DOHH2 (cell line): Measurements from ENCODE around the gene ATP2B2.
A peak's percentile ranks its signal among the peaks of the same experiment; 100 is the strongest.

ENCODE experiments used
- H3F3A ChIP-seq: fragments of 200-600 bp; sonication (generic), shearing (Covaris generic); 2 replicates; pipeline ENCODE4 v1.6.0; 2016; ENCODE audit warnings: antibody characterized with exemption, mild to moderate bottlenecking; ENCODE audit not compliant: control insufficient read depth, insufficient read depth
- H3K27ac ChIP-seq: fragments of 200-600 bp; sonication (generic); 2 replicates; pipeline ENCODE4 v1.5.1; 2014; ENCODE audit warnings: low read depth, mild to moderate bottlenecking, low read length, moderate library complexity
- H3K27me3 ChIP-seq: fragments of 200-600 bp; sonication (generic); 2 replicates; pipeline ENCODE4 v1.6.1; 2014; ENCODE audit warnings: mild to moderate bottlenecking, low read length, mixed read lengths; ENCODE audit not compliant: control insufficient read depth
- H3K36me3 ChIP-seq: fragments of 200-600 bp; sonication (generic); 2 replicates; pipeline ENCODE4 v1.6.1; 2014; ENCODE audit warnings: mild to moderate bottlenecking, low read length, moderate library complexity, mixed read lengths; ENCODE audit not compliant: control insufficient read depth
- H3K4me1 ChIP-seq: fragments of 200-600 bp; sonication (generic); 2 replicates; pipeline ENCODE4 v1.6.1; 2014; ENCODE audit warnings: mild to moderate bottlenecking, low read length, mixed read lengths; ENCODE audit not compliant: control insufficient read depth
- H3K4me2 ChIP-seq: fragments of 200-600 bp; sonication (generic); 2 replicates; pipeline ENCODE4 v1.6.0; 2014; ENCODE audit warnings: mild to moderate bottlenecking, low read length, moderate library complexity
- H3K4me3 ChIP-seq: fragments of 200-600 bp; sonication (generic); 2 replicates; pipeline ENCODE4 v1.5.1; 2014; ENCODE audit warnings: mild to moderate bottlenecking, low read length, mixed read lengths
- H3K79me2 ChIP-seq: fragments of 200-600 bp; sonication (generic); 2 replicates; pipeline ENCODE4 v1.6.1; 2014; ENCODE audit warnings: mild to moderate bottlenecking, low read length, mixed read lengths; ENCODE audit not compliant: control insufficient read depth
- H3K9me2 ChIP-seq: fragments of 200-600 bp; sonication (generic); replicated peaks from 2 replicates; pipeline ENCODE4 v1.6.1; 2014; ENCODE audit warnings: mild to moderate bottlenecking, low read length, mixed read lengths; ENCODE audit not compliant: control insufficient read depth
- H3K9me3 ChIP-seq: fragments of 200-600 bp; sonication (generic); 2 replicates; pipeline ENCODE4 v1.6.1; 2014; ENCODE audit warnings: antibody characterized with exemption, low read length, mixed read lengths; ENCODE audit not compliant: control insufficient read depth, insufficient read depth
- H4K20me1 ChIP-seq: fragments of 200-600 bp; sonication (generic); 2 replicates; pipeline ENCODE4 v1.6.0; 2014; ENCODE audit warnings: low read depth, mild to moderate bottlenecking, antibody characterized with exemption, low read length, moderate library complexity; ENCODE audit not compliant: control insufficient read depth, insufficient read depth
- CTCF ChIP-seq: fragments of 200-600 bp; sonication (generic); IDR thresholded peaks from one replicate; pipeline ENCODE4 v1.5.1; 2014; ENCODE audit warnings: antibody characterized with exemption, mild to moderate bottlenecking, low read depth, low read length; ENCODE audit not compliant: poor library complexity, severe bottlenecking
- EZH2phosphoT487 ChIP-seq: fragments of 200-600 bp; sonication (generic); IDR thresholded peaks from 2 replicates; pipeline ENCODE4 v1.6.1; 2017; ENCODE audit warnings: borderline replicate concordance, mild to moderate bottlenecking, antibody characterized with exemption, low read length, moderate library complexity, mixed read lengths

Gene ATP2B2

DNA sequence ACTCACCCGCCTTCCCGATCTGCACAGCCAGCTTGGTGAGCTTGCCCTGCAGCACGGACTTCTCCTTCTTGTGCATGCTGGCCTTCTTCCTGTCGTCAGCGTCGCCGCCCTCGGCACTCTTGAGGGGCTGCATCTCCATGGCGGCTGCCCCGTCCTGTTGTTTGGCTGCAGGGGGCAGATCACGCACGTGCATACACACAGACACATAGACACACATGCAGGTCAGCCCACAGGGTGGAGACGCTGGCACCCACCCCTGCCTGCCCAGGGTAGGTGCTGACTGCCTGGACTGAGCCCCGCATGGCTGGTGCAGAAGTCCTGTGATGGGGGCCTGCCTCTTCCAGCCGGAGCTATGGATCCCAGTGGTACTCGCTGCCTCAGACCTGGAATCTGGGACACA lies 127.1 kb downstream of the ATP2B2 start:
- H3K27ac ChIP-seq = no peak overlapping the region
- no peak overlapping the region for H3K4me3 ChIP-seq
- TF ChIP-seq CTCF (no peak), EZH2phosphoT487 (no peak)
- H3K9me3 ChIP-seq = no peaks in the 10 kb centered on the region
- no peaks in the 10 kb centered on the region for H3K27me3 ChIP-seq
- H3K4me1 ChIP-seq = peaks cover 48% of the 10 kb centered on the region
- H3K4me2 ChIP-seq = no peak overlapping the region
- H3K36me3 ChIP-seq = no peaks in the 10 kb centered on the region
- H3K79me2 ChIP-seq = no peaks in the 10 kb centered on the region
- no peaks in the 10 kb centered on the region for H4K20me1 ChIP-seq
- H3F3A ChIP-seq = no peaks in the 10 kb centered on the region
- H3K9me2 ChIP-seq = no peaks in the 10 kb centered on the region

- H3F3A ChIP-seq = no peaks in the 10 kb centered on the region
- no peaks in the 10 kb centered on the region for H3K9me3 ChIP-seq
- TF ChIP-seq CTCF (no peak), EZH2phosphoT487 (no peak)
- H3K79me2 ChIP-seq = no peaks in the 10 kb centered on the region
- H4K20me1 ChIP-seq = no peaks in the 10 kb centered on the region
- peaks cover 48% of the 10 kb centered on the region for H3K4me1 ChIP-seq
- no peak overlapping the region for H3K27ac ChIP-seq
- H3K4me3 ChIP-seq = no peak overlapping the region
- H3K27me3 ChIP-seq = no peaks in the 10 kb centered on the region
- peak overlapping the region; percentile 58 for H3K4me2 ChIP-seq
- H3K36me3 ChIP-seq = no peaks in the 10 kb centered on the region
- H3K9me2 ChIP-seq = no peaks in the 10 kb centered on the region
Observed at GRCh38 chr3:10377148-10377725, 128.1 kb downstream of the ATP2B2 start.

DNA sequence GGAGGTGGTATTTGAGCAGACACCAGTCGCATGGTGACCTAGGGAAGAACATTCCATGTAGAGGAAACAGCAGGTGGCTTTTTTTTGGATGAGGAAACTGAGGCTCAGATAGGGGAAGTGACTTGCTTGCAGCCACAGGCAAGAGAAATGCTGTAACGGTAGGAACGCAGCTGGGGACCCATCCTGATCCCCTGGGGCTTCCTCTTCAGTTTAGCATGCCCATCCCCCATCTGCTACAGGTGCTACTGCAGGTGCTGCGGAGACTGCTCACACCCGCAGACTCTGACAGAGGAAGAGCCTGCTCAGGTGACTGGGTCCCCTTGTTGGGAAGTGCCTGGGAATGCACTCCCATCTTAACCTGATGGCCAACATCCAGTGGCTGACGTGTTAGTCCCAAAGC lies 129.0 kb downstream of the ATP2B2 start:
- H3K27ac ChIP-seq = peak overlapping the region; percentile 34
- TF ChIP-seq CTCF (no peak), EZH2phosphoT487 (no peak)
- peak overlapping the region; percentile 58 for H3K4me2 ChIP-seq
- H3K9me2 ChIP-seq = no peaks in the 10 kb centered on the region
- H3K4me1 ChIP-seq = peaks cover 43% of the 10 kb centered on the region
- H3K27me3 ChIP-seq = no peaks in the 10 kb centered on the region
- no peaks in the 10 kb centered on the region for H3F3A ChIP-seq
- peak overlapping the region; percentile 25 for H3K4me3 ChIP-seq
- no peaks in the 10 kb centered on the region for H3K79me2 ChIP-seq
- no peaks in the 10 kb centered on the region for H4K20me1 ChIP-seq
- no peaks in the 10 kb centered on the region for H3K36me3 ChIP-seq
- H3K9me3 ChIP-seq = no peaks in the 10 kb centered on the region
